Neural progenitor cell (in vitro differentiated cells): ENCODE data around the gene TAC4. TPM values are rescaled to one million over a fixed set of nuclear protein-coding genes. Genes with fewer than 3 reads are reported as not detected.

Experiments used
- DNase-seq: peaks from one replicate; pipeline ENCODE4 v3.0.0-alpha.2; 2016; ENCODE audit warnings: low spot score
- H2AFZ ChIP-seq: fragments of 200-600 bp; sonication (generic); replicated peaks from 2 replicates; pipeline ENCODE4 v1.6.1; 2016; ENCODE audit warnings: antibody characterized with exemption
- H3F3A ChIP-seq: fragments of 200-600 bp; sonication (generic); 2 replicates; pipeline ENCODE4 v1.6.1; 2016; ENCODE audit warnings: antibody characterized with exemption, low read depth
- H3K27ac ChIP-seq: fragments of 200-600 bp; sonication (generic); 2 replicates; pipeline ENCODE4 v1.5.1; 2016; ENCODE audit warnings: mild to moderate bottlenecking
- H3K27me3 ChIP-seq: fragments of 200-600 bp; sonication (generic); 2 replicates; pipeline ENCODE4 v1.6.1; 2016; ENCODE audit warnings: mild to moderate bottlenecking, moderate library complexity
- H3K36me3 ChIP-seq: fragments of 200-600 bp; sonication (generic); 2 replicates; pipeline ENCODE4 v1.5.1; 2016
- H3K4me1 ChIP-seq: fragments of 200-600 bp; sonication (generic); 2 replicates; pipeline ENCODE4 v1.6.1; 2016; ENCODE audit warnings: mixed run types
- H3K4me2 ChIP-seq: fragments of 200-600 bp; sonication (generic); 2 replicates; pipeline ENCODE4 v1.6.1; 2016
- H3K4me3 ChIP-seq: fragments of 200-600 bp; sonication (generic); 2 replicates; pipeline ENCODE4 v1.5.1; 2016
- H3K79me2 ChIP-seq: fragments of 200-600 bp; sonication (generic); 2 replicates; pipeline ENCODE4 v1.6.1; 2016; ENCODE audit warnings: low read depth
- H3K9ac ChIP-seq: fragments of 200-600 bp; sonication (generic); 2 replicates; pipeline ENCODE4 v1.6.1; 2016
- H3K9me3 ChIP-seq: fragments of 200-600 bp; sonication (generic); 2 replicates; pipeline ENCODE4 v1.5.1; 2016; ENCODE audit warnings: low read depth
- H4K20me1 ChIP-seq: fragments of 200-600 bp; sonication (generic); 2 replicates; pipeline ENCODE4 v1.6.1; 2016; ENCODE audit warnings: low read depth
- H3K27ac Mint-ChIP-seq: 3 replicates; pipeline ENCODE4 v1.8.0; 2021; ENCODE audit warnings: mixed read lengths
- H3K27me3 Mint-ChIP-seq: 2 replicates; pipeline ENCODE4 v1.8.0; 2022; ENCODE audit warnings: low read depth, mild to moderate bottlenecking, inconsistent platforms, moderate library complexity, mixed read lengths; ENCODE audit not compliant: insufficient read depth
- H3K36me3 Mint-ChIP-seq: 3 replicates; pipeline ENCODE4 v1.8.0; 2021; ENCODE audit warnings: mixed read lengths
- H3K4me1 Mint-ChIP-seq: 3 replicates; pipeline ENCODE4 v1.8.0; 2021; ENCODE audit warnings: mixed read lengths
- H3K4me3 Mint-ChIP-seq: 3 replicates; pipeline ENCODE4 v1.8.0; 2021; ENCODE audit warnings: mild to moderate bottlenecking, moderate library complexity, mixed read lengths
- H3K9me3 Mint-ChIP-seq: 3 replicates; pipeline ENCODE4 v1.8.0; 2020; ENCODE audit warnings: mixed read lengths
- EZH2 ChIP-seq: fragments of 200-600 bp; sonication (generic); IDR thresholded peaks from 2 replicates; pipeline ENCODE4 v1.6.1; 2017; ENCODE audit warnings: antibody characterized with exemption, mild to moderate bottlenecking, moderate library complexity
- EZH2phosphoT487 ChIP-seq: fragments of 200-600 bp; sonication (generic); IDR thresholded peaks from 2 replicates; pipeline ENCODE4 v1.6.1; 2017; ENCODE audit warnings: antibody characterized with exemption
- total RNA-seq: library from RNA; depleted of rRNA; stranded (reverse); fragments of >200 nt; gene quantifications from 2 replicates; pipeline ENCODE4 v1.2.3, GENCODE V29; 2015; ENCODE audit warnings: low replicate concordance
- TF ChIP-seq, protein P1 (sequence below): fragments of 200-600 bp; sonication (generic); IDR thresholded peaks from 2 replicates; pipeline ENCODE4 v1.5.1; 2017; ENCODE audit warnings: antibody characterized with exemption, mild to moderate bottlenecking

Gene TAC4
- total RNA-seq, 1 donor from 2014 or later = not detected

DNA sequence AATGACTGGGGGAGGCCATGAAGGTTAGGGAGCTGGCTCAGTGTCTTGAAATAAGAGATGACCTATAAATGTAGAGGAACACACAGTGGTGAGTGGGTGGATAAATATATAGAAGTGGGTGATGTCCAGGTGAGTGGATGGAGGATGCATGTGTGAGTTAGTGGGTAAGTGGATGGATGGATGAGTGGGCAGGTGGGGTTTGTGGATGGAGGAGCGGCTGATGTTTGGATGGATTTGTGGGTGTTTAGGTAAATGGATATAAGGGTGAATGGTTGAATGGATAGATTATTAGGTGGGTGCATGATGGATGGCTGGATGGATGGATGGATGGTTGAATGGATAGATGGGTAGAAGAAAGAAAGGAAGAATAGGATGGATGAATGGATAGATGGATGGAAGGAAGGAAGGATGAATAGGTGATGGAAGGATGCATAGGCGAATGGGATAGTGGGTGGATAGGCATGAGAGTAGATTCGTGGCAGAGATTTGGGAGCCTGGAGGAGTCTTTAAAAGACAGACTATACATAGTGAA, 19.1 kb upstream of the TAC4 start:
- Mint-ChIP-seq H3K27me3 (peaks cover 5% of the 10 kb centered on the region), H3K9me3 (no peaks in the 10 kb centered on the region), H3K36me3 (no peaks in the 10 kb centered on the region), H3K4me1 (peaks cover 32% of the 10 kb centered on the region), H3K4me3 (no peak overlapping the region), H3K27ac (no peak overlapping the region)
- peaks cover 32% of the 10 kb centered on the region for H3K4me1 ChIP-seq
- no peaks in the 10 kb centered on the region for H3K36me3 ChIP-seq
- H3K9me3 ChIP-seq = no peaks in the 10 kb centered on the region
- TF ChIP-seq, protein P1, sequence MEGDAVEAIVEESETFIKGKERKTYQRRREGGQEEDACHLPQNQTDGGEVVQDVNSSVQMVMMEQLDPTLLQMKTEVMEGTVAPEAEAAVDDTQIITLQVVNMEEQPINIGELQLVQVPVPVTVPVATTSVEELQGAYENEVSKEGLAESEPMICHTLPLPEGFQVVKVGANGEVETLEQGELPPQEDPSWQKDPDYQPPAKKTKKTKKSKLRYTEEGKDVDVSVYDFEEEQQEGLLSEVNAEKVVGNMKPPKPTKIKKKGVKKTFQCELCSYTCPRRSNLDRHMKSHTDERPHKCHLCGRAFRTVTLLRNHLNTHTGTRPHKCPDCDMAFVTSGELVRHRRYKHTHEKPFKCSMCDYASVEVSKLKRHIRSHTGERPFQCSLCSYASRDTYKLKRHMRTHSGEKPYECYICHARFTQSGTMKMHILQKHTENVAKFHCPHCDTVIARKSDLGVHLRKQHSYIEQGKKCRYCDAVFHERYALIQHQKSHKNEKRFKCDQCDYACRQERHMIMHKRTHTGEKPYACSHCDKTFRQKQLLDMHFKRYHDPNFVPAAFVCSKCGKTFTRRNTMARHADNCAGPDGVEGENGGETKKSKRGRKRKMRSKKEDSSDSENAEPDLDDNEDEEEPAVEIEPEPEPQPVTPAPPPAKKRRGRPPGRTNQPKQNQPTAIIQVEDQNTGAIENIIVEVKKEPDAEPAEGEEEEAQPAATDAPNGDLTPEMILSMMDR = no peak
- TF ChIP-seq EZH2phosphoT487 (no peak), EZH2 (no peak)
- no peaks in the 10 kb centered on the region for H3K79me2 ChIP-seq
- no peak overlapping the region for H3K27ac ChIP-seq
- H3K4me2 ChIP-seq = no peak overlapping the region
- H3K27me3 ChIP-seq = no peaks in the 10 kb centered on the region
- no peak for DNase-seq
- no peaks in the 10 kb centered on the region for H4K20me1 ChIP-seq
- H3F3A ChIP-seq = peaks cover 20% of the 10 kb centered on the region
- no peak overlapping the region for H3K4me3 ChIP-seq
- H3K9ac ChIP-seq = no peak overlapping the region
- no peak overlapping the region for H2AFZ ChIP-seq

DNA sequence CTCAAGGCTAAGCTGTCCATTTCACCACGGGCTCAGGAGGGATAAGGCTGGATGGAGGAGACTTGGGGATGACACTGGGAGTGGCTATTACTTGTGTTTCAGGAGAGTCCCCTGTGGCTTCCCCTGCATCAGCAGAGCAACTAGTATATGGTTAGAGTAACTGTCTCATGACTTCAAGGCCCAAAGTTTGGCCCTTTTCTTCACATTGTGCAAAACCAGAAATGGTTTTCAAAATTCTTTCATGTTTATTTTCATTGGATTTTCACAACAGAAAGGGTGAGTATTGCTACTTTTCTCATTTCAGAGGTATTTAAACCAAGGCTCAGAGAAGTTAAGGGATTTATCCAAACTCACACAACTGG, 18.1 kb upstream of the TAC4 start:
- peak overlapping the region; percentile 64 for H3K4me3 Mint-ChIP-seq
- H3K4me2 ChIP-seq = peak overlapping the region; percentile 56
- peaks cover 32% of the 10 kb centered on the region for H3K4me1 Mint-ChIP-seq
- H3K27me3 ChIP-seq = no peaks in the 10 kb centered on the region
- H3K4me1 ChIP-seq = peaks cover 32% of the 10 kb centered on the region
- H3K79me2 ChIP-seq = no peaks in the 10 kb centered on the region
- no peak for DNase-seq
- H3F3A ChIP-seq = peaks cover 23% of the 10 kb centered on the region
- TF ChIP-seq, protein P1 = no peak
- TF ChIP-seq EZH2phosphoT487 (no peak), EZH2 (no peak)
- no peaks in the 10 kb centered on the region for H4K20me1 ChIP-seq
- no peak overlapping the region for H3K9ac ChIP-seq
- H3K36me3 ChIP-seq = no peaks in the 10 kb centered on the region
- H3K27ac Mint-ChIP-seq = peak overlapping the region; percentile 89
- no peaks in the 10 kb centered on the region for H3K9me3 Mint-ChIP-seq
- no peak overlapping the region for H2AFZ ChIP-seq
- no peaks in the 10 kb centered on the region for H3K36me3 Mint-ChIP-seq
- no peak overlapping the region for H3K4me3 ChIP-seq
- no peak overlapping the region for H3K27ac ChIP-seq
- peaks cover 8% of the 10 kb centered on the region for H3K27me3 Mint-ChIP-seq
- no peaks in the 10 kb centered on the region for H3K9me3 ChIP-seq

DNA sequence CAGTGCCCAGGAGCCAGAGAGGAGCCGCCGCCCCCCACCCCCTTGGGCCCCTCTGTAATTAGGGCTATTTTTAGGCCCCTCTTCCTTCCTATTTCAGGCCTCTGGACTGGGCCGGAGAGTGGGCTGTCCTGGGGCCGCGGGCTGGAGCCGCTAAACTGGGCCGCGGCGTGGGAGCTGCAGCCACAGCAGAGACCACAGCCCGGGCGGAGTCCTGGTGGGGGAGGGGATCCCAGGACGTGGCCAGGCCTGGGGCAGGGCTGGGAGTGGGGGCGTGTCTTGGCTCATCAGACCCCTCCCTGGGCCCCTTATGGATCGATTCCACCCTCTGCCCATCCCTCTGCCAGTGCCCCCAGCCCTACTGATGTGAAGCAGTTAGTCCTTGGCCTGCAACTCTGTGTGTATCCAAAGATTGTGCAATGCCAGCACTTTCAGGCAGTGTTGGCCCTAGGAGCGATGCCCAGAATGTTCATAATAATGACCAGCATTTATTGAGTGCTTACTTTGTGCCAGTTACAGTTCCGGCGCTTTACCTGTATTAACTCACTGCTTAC, 15.0 kb upstream of the TAC4 start:
- H3K9ac ChIP-seq = no peak overlapping the region
- H3K79me2 ChIP-seq = no peaks in the 10 kb centered on the region
- H3K9me3 Mint-ChIP-seq = no peaks in the 10 kb centered on the region
- H3K4me1 ChIP-seq = peaks cover 20% of the 10 kb centered on the region
- TF ChIP-seq EZH2 (no peak), EZH2phosphoT487 (no peak)
- TF ChIP-seq, protein P1 = no peak
- no peak overlapping the region for H2AFZ ChIP-seq
- H4K20me1 ChIP-seq = no peaks in the 10 kb centered on the region
- H3K4me1 Mint-ChIP-seq = peaks cover 28% of the 10 kb centered on the region
- no peak overlapping the region for H3K27ac ChIP-seq
- H3K4me2 ChIP-seq = no peak overlapping the region
- H3K36me3 Mint-ChIP-seq = no peaks in the 10 kb centered on the region
- H3K4me3 Mint-ChIP-seq = no peak overlapping the region
- no peak overlapping the region for H3K27ac Mint-ChIP-seq
- peaks cover 23% of the 10 kb centered on the region for H3F3A ChIP-seq
- H3K27me3 ChIP-seq = no peaks in the 10 kb centered on the region
- no peaks in the 10 kb centered on the region for H3K36me3 ChIP-seq
- DNase-seq = no peak
- peaks cover 15% of the 10 kb centered on the region for H3K27me3 Mint-ChIP-seq
- H3K4me3 ChIP-seq = no peak overlapping the region
- H3K9me3 ChIP-seq = no peaks in the 10 kb centered on the region
